Gastroesophageal sphincter (tissue), 3 donors: ENCODE data around the gene C19orf18.

Source experiments
- CTCF ChIP-seq, 4 experiments: fragments of 200-600 bp in 2 of 4; fragments of 450-650 bp in 2 of 4; sonication (generic) in 1 of 4; IDR thresholded peaks; one replicate each; pipeline ENCODE4 v1.5.1; 2017 to 2019; ENCODE audit warnings: antibody characterized with exemption in 4 of 4, mild to moderate bottlenecking in 2 of 4, moderate library complexity in 2 of 4
- POLR2A ChIP-seq, 2 donors: fragments of 450-650 bp; IDR thresholded peaks; one replicate each; pipeline ENCODE4 v1.6.1; 2017; ENCODE audit warnings: antibody characterized with exemption in 2 of 2, mild to moderate bottlenecking in 2 of 2, moderate library complexity in 1 of 2
- POLR2AphosphoS5 ChIP-seq: sonication (generic); formaldehyde crosslinking; IDR thresholded peaks from one replicate; pipeline ENCODE4 v1.6.1; 2017; ENCODE audit warnings: antibody characterized with exemption

- no peak for TF ChIP-seq POLR2A (IDR thresholded peaks at IDR 0.05)
- TF ChIP-seq CTCF (IDR thresholded peaks at IDR 0.05), result no peak
- no peak for TF ChIP-seq POLR2AphosphoS5
These were observed 25.0 kb downstream of the C19orf18 start for GRCh38 chr19:57949296-57949695.
